Measurements from ENCODE around the gene TDRD9. TPM values are rescaled to one million over a fixed set of nuclear protein-coding genes. Genes with fewer than 3 reads are reported as not detected.

Gene TDRD9
- polyA plus RNA-seq, 1 donor from 2014 or later = 15.9 TPM

DNA sequence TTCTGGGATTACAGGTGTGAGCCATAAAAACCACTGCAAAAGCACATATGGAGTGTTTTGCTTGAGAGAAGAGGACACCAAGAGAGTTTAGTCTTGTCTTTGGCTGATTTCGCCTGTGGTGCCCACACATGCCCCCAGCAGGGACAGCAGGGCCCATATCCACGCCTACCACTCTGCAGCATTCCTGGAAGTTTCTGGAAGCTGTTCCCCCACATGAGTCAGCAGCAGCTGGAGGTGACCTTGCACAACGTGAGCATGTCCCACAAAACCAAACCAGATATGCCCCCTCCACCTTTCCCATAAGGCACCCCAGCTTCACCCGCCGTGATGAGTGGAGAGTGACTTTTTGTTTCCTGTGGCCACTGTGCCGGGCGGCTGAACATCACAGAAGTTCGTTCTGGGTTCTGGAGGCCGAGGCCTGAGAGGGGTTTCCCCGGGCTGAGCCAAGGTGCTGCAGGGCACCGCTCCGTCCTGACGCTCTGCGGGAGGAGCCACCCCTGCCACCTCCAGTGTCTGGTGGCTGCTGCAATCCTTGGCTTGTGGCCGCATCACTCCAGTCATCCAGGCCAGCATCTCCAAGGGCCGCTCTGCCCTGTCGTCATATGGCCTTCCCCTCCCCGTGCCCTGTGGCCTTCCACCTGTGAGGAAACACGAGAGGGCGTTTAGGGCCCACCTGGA lies 162.0 kb downstream of the TDRD9 start:
- no peaks in the 10 kb centered on the region for H4K20me1 ChIP-seq (ENCODE audit: insufficient read depth)
- H3K9me2 ChIP-seq (ENCODE audit: insufficient read depth, low read length) = no peaks in the 10 kb centered on the region
- no peak overlapping the region for H2AFZ ChIP-seq (ENCODE audit: low read depth, low read length)
- H3K27me3 ChIP-seq (ENCODE audit: insufficient read depth, low read depth, low read length) = no peaks in the 10 kb centered on the region
- no peak overlapping the region for H3K4me2 ChIP-seq (ENCODE audit: low read length)
- H3F3A ChIP-seq (ENCODE audit: insufficient read depth, low read length, poor library complexity, severe bottlenecking) = no peaks in the 10 kb centered on the region
- H3K36me3 ChIP-seq (ENCODE audit: insufficient read depth, low read length) = no peaks in the 10 kb centered on the region
- no peaks in the 10 kb centered on the region for H3K79me2 ChIP-seq (replicated peaks; ENCODE audit: insufficient read depth, low read length)
- no peak overlapping the region for H3K4me3 ChIP-seq (ENCODE audit: low read length)
- H3K27ac ChIP-seq (ENCODE audit: low read length) = no peak overlapping the region
- TF ChIP-seq EZH2 (IDR thresholded peaks at IDR 0.05; ENCODE audit: borderline replicate concordance, insufficient read depth, low read length, poor library complexity, severe bottlenecking) = no peak
- TF ChIP-seq, protein P1, sequence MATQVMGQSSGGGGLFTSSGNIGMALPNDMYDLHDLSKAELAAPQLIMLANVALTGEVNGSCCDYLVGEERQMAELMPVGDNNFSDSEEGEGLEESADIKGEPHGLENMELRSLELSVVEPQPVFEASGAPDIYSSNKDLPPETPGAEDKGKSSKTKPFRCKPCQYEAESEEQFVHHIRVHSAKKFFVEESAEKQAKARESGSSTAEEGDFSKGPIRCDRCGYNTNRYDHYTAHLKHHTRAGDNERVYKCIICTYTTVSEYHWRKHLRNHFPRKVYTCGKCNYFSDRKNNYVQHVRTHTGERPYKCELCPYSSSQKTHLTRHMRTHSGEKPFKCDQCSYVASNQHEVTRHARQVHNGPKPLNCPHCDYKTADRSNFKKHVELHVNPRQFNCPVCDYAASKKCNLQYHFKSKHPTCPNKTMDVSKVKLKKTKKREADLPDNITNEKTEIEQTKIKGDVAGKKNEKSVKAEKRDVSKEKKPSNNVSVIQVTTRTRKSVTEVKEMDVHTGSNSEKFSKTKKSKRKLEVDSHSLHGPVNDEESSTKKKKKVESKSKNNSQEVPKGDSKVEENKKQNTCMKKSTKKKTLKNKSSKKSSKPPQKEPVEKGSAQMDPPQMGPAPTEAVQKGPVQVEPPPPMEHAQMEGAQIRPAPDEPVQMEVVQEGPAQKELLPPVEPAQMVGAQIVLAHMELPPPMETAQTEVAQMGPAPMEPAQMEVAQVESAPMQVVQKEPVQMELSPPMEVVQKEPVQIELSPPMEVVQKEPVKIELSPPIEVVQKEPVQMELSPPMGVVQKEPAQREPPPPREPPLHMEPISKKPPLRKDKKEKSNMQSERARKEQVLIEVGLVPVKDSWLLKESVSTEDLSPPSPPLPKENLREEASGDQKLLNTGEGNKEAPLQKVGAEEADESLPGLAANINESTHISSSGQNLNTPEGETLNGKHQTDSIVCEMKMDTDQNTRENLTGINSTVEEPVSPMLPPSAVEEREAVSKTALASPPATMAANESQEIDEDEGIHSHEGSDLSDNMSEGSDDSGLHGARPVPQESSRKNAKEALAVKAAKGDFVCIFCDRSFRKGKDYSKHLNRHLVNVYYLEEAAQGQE (IDR thresholded peaks at IDR 0.05; ENCODE audit: borderline replicate concordance) = no peak
- no peak for TF ChIP-seq SMC3 (conservative IDR thresholded peaks at IDR 0.05; ENCODE audit: poor library complexity)
- TF ChIP-seq, protein P2, sequence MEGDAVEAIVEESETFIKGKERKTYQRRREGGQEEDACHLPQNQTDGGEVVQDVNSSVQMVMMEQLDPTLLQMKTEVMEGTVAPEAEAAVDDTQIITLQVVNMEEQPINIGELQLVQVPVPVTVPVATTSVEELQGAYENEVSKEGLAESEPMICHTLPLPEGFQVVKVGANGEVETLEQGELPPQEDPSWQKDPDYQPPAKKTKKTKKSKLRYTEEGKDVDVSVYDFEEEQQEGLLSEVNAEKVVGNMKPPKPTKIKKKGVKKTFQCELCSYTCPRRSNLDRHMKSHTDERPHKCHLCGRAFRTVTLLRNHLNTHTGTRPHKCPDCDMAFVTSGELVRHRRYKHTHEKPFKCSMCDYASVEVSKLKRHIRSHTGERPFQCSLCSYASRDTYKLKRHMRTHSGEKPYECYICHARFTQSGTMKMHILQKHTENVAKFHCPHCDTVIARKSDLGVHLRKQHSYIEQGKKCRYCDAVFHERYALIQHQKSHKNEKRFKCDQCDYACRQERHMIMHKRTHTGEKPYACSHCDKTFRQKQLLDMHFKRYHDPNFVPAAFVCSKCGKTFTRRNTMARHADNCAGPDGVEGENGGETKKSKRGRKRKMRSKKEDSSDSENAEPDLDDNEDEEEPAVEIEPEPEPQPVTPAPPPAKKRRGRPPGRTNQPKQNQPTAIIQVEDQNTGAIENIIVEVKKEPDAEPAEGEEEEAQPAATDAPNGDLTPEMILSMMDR (IDR thresholded peaks at IDR 0.05; ENCODE audit: poor library complexity, severe bottlenecking) = no peak
- no peak for TF ChIP-seq EP300 (conservative IDR thresholded peaks at IDR 0.05; ENCODE audit: poor library complexity, severe bottlenecking)
- no peak for TF ChIP-seq MXI1 (conservative IDR thresholded peaks at IDR 0.05; ENCODE audit: poor library complexity, severe bottlenecking)
- no peak for TF ChIP-seq RAD21 (conservative IDR thresholded peaks at IDR 0.05)
- TF ChIP-seq POLR2AphosphoS5 (IDR thresholded peaks at IDR 0.05) = no peak
- TF ChIP-seq TAF1 (IDR thresholded peaks at IDR 0.05; ENCODE audit: low read depth) = no peak
- H3K9me3 ChIP-seq (ENCODE audit: low read length) = no peaks in the 10 kb centered on the region
- H3K9ac ChIP-seq (ENCODE audit: low read length) = no peak overlapping the region

DNA sequence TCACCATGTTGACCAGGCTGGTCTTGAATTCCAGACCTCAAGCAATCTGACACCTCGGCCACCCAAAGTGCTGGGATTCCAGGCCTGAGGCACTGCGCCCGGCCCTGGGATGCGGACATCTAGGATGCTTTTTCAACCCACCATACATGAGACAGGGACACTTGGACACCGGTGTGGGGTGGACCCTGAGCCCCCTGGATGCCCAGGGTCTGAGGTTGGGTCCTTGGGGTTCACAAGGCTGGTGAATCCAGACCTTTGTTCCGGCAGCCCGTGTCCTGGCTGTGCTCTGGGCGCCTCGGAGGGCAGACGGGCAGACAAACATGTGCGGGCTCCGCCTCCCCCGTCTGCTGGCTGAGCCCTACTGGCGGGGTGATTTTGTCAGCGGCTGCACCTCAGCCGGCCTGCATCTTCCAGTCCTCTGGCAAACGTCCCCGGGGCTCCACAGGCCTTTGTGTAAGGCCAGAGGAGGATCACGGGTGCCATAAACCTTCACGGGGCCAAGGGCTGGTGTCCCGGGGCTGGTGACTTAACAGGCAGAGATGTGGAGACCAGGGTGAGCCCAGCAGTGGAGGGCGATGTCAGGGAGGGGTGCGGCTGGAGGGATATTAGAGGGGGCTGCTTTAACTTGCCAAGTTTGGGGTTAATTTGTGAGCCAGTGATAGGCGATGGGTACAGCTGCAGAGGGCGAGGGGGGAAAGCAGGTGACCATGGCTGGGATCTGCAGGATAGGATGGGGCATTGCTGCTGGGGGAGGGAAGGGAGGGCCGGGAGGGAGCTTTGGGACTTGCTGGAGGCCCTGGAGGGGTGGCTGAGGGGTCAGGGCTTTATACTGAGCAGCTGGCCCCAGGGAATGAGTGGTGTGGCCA lies 163.0 kb downstream of the TDRD9 start:
- Histone ChIP-seq H3K9me2 (ENCODE audit: insufficient read depth, low read length) (no peaks in the 10 kb centered on the region), H3K4me2 (ENCODE audit: low read length) (no peak overlapping the region), H3F3A (ENCODE audit: insufficient read depth, low read length, poor library complexity, severe bottlenecking) (no peaks in the 10 kb centered on the region), H3K79me2 (replicated peaks; ENCODE audit: insufficient read depth, low read length) (no peaks in the 10 kb centered on the region), H3K4me3 (ENCODE audit: low read length) (no peak overlapping the region), H3K27ac (ENCODE audit: low read length) (no peak overlapping the region), H3K9me3 (ENCODE audit: low read length) (no peaks in the 10 kb centered on the region), H3K9ac (ENCODE audit: low read length) (no peak overlapping the region), H3K36me3 (ENCODE audit: insufficient read depth, low read length) (no peaks in the 10 kb centered on the region), H3K27me3 (ENCODE audit: insufficient read depth, low read depth, low read length) (no peaks in the 10 kb centered on the region), H4K20me1 (ENCODE audit: insufficient read depth) (no peaks in the 10 kb centered on the region), H2AFZ (ENCODE audit: low read depth, low read length) (no peak overlapping the region)
- no peak for TF ChIP-seq TAF1 (IDR thresholded peaks at IDR 0.05; ENCODE audit: low read depth)
- TF ChIP-seq, protein P1 (IDR thresholded peaks at IDR 0.05; ENCODE audit: borderline replicate concordance) = no peak

Measured in neural cell (in vitro differentiated cells).